ENCODE measurements around the gene IRX4. TPM values are rescaled to one million over a fixed set of nuclear protein-coding genes. Genes with fewer than 3 reads are reported as not detected.

Gene IRX4
- total and polyA plus RNA-seq, 4 donors, result not detected

- H3K36me3 ChIP-seq (ENCODE audit: control insufficient read depth in 4 of 4, insufficient read depth in 3 of 4, low read depth in 1 of 4, low read length in 3 of 4), result no peaks in the 10 kb centered on the region
- no peak for DNase-seq (ENCODE audit: low spot score)
- H3K4me1 ChIP-seq (ENCODE audit: control insufficient read depth in 4 of 4, insufficient read depth in 4 of 4, low read length in 3 of 4), result no peaks in the 10 kb centered on the region
- peaks cover 0 to 7% (median 2%) of the 10 kb centered on the region in 4 donors for H3K27me3 ChIP-seq (ENCODE audit: control insufficient read depth in 4 of 4, insufficient read depth in 4 of 4, low read length in 3 of 4)
- H3K9ac ChIP-seq (ENCODE audit: low read depth in 1 of 2, low read length in 2 of 2), result no peak overlapping the region
- H3K9me3 ChIP-seq (ENCODE audit: control insufficient read depth in 4 of 4, low read length in 3 of 4), result no peaks in the 10 kb centered on the region
- TF ChIP-seq RAD21 (IDR thresholded peaks at IDR 0.05) (no peak), EGR1 (IDR thresholded peaks at IDR 0.05; ENCODE audit: low read depth in 2 of 2) (no peak), ATF3 (IDR thresholded peaks at IDR 0.05) (no peak), JUND (IDR thresholded peaks at IDR 0.05) (no peak), YY1 (IDR thresholded peaks at IDR 0.05) (no peak), HNF4G (IDR thresholded peaks at IDR 0.05) (no peak), SP1 (IDR thresholded peaks at IDR 0.05) (no peak), NR2F2 (IDR thresholded peaks at IDR 0.05) (no peak), GABPA (IDR thresholded peaks at IDR 0.05 in 1 of 2, conservative IDR thresholded peaks at IDR 0.05 in 1 of 2) (no peak), FOXA1 (IDR thresholded peaks at IDR 0.05) (no peak), ZBTB33 (IDR thresholded peaks at IDR 0.05) (no peak), RXRA (IDR thresholded peaks at IDR 0.05) (no peak)
- WGBS, result 87% methylated on average over 17 of the region's 17 CpGs
- no peak overlapping the region for H3K4me3 ChIP-seq (ENCODE audit: low read depth in 1 of 3, low read length in 3 of 3)
- no peak overlapping the region for H3K27ac ChIP-seq (ENCODE audit: low read depth in 1 of 2, low read length in 2 of 2)
These were observed 27.1 kb downstream of the IRX4 start for GRCh38 chr5:1855596-1855995.

GRCh38 chr5:1855075-1855474, 27.6 kb downstream of the IRX4 start:
- no peaks in the 10 kb centered on the region for H3K36me3 ChIP-seq (ENCODE audit: control insufficient read depth in 4 of 4, insufficient read depth in 3 of 4, low read depth in 1 of 4, low read length in 3 of 4)
- TF ChIP-seq SP1 (IDR thresholded peaks at IDR 0.05) (no peak), NR2F2 (IDR thresholded peaks at IDR 0.05) (no peak), EGR1 (IDR thresholded peaks at IDR 0.05; ENCODE audit: low read depth in 2 of 2) (no peak), RXRA (IDR thresholded peaks at IDR 0.05) (no peak), GABPA (IDR thresholded peaks at IDR 0.05 in 1 of 2, conservative IDR thresholded peaks at IDR 0.05 in 1 of 2) (no peak), YY1 (IDR thresholded peaks at IDR 0.05) (no peak), JUND (IDR thresholded peaks at IDR 0.05) (no peak)
- H3K27ac ChIP-seq (ENCODE audit: low read depth in 1 of 2, low read length in 2 of 2), result no peak overlapping the region
- no peak overlapping the region for H3K9ac ChIP-seq (ENCODE audit: low read depth in 1 of 2, low read length in 2 of 2)
- WGBS, result 32% methylated on average over 3 of the region's 3 CpGs
- H3K9me3 ChIP-seq (ENCODE audit: control insufficient read depth in 4 of 4, low read length in 3 of 4), result no peaks in the 10 kb centered on the region
- H3K4me1 ChIP-seq (ENCODE audit: control insufficient read depth in 4 of 4, insufficient read depth in 4 of 4, low read length in 3 of 4), result no peaks in the 10 kb centered on the region
- DNase-seq (ENCODE audit: low spot score), result no peak
- peaks cover 0 to 8% (median 2%) of the 10 kb centered on the region in 4 donors for H3K27me3 ChIP-seq (ENCODE audit: control insufficient read depth in 4 of 4, insufficient read depth in 4 of 4, low read length in 3 of 4)
- no peak overlapping the region for H3K4me3 ChIP-seq (ENCODE audit: low read depth in 1 of 3, low read length in 3 of 3)

- no peak overlapping the region for H3K4me3 ChIP-seq (ENCODE audit: low read depth in 1 of 3, low read length in 3 of 3)
- WGBS, result 70% methylated on average over 8 of the region's 8 CpGs
- TF ChIP-seq ATF3 (IDR thresholded peaks at IDR 0.05) (no peak), MAX (IDR thresholded peaks at IDR 0.05) (no peak)
- no peaks in the 10 kb centered on the region for H3K4me1 ChIP-seq (ENCODE audit: control insufficient read depth in 4 of 4, insufficient read depth in 4 of 4, low read length in 3 of 4)
- H3K27me3 ChIP-seq (ENCODE audit: control insufficient read depth in 4 of 4, insufficient read depth in 4 of 4, low read length in 3 of 4), result peaks cover 0 to 9% (median 2%) of the 10 kb centered on the region in 4 donors
- H3K9me3 ChIP-seq (ENCODE audit: control insufficient read depth in 4 of 4, low read length in 3 of 4), result no peaks in the 10 kb centered on the region
- H3K27ac ChIP-seq (ENCODE audit: low read depth in 1 of 2, low read length in 2 of 2), result no peak overlapping the region
- DNase-seq (ENCODE audit: low spot score), result no peak
- no peaks in the 10 kb centered on the region for H3K36me3 ChIP-seq (ENCODE audit: control insufficient read depth in 4 of 4, insufficient read depth in 3 of 4, low read depth in 1 of 4, low read length in 3 of 4)
- H3K9ac ChIP-seq (ENCODE audit: low read depth in 1 of 2, low read length in 2 of 2), result no peak overlapping the region
These were observed 29.2 kb downstream of the IRX4 start for GRCh38 chr5:1853531-1853930.
